ENCODE data around the gene BMPR2. TPM values are rescaled to one million over a fixed set of nuclear protein-coding genes. Genes with fewer than 3 reads are reported as not detected.

Gene BMPR2
- total RNA-seq, 1 donor from 2014 or later = 47.8 TPM

GRCh38 chr2:202410092-202410491 lies 34.0 kb downstream of the BMPR2 start:
- no peaks in the 10 kb centered on the region for H3K27me3 ChIP-seq
- H3K4me1 ChIP-seq = peaks cover 0 to 6% of the 10 kb centered on the region in 2 donors
- H3K36me3 ChIP-seq = no peaks in the 10 kb centered on the region
- no peak for DNase-seq (ENCODE audit: low spot score in 2 of 2)
- H3K27ac ChIP-seq = no peak overlapping the region
- no peak overlapping the region for H3K4me3 ChIP-seq
- TF ChIP-seq CTCF (IDR thresholded peaks at IDR 0.05) = no peak
- intact Hi-C loops (cut with DNase I) = no loop called here
- no peaks in the 10 kb centered on the region for H3K9me3 ChIP-seq

GRCh38 chr2:202411097-202411496 lies 35.0 kb downstream of the BMPR2 start:
- Histone ChIP-seq H3K36me3 (no peaks in the 10 kb centered on the region), H3K27me3 (no peaks in the 10 kb centered on the region), H3K4me1 (peaks cover 0 to 5% of the 10 kb centered on the region in 2 donors), H3K4me3 (no peak overlapping the region), H3K27ac (no peak overlapping the region), H3K9me3 (no peaks in the 10 kb centered on the region)
- no peak for TF ChIP-seq CTCF (IDR thresholded peaks at IDR 0.05)
- intact Hi-C loops (cut with DNase I) = no loop called here
- DNase-seq (ENCODE audit: low spot score in 2 of 2) = no peak

- Histone ChIP-seq H3K36me3 (no peaks in the 10 kb centered on the region), H3K4me1 (peaks cover 0 to 16% of the 10 kb centered on the region in 2 donors), H3K4me3 (no peak overlapping the region), H3K9me3 (no peaks in the 10 kb centered on the region), H3K27me3 (no peaks in the 10 kb centered on the region), H3K27ac (no peak overlapping the region)
- no peak for DNase-seq (ENCODE audit: low spot score in 2 of 2)
- intact Hi-C loops (cut with DNase I) = no loop called here
- no peak for TF ChIP-seq CTCF (IDR thresholded peaks at IDR 0.05)
Measured at GRCh38 chr2:202418027-202418426, 41.9 kb downstream of the BMPR2 start.

GRCh38 chr2:202418511-202418910 lies 42.4 kb downstream of the BMPR2 start:
- no peak for TF ChIP-seq CTCF (IDR thresholded peaks at IDR 0.05)
- no peak for DNase-seq (ENCODE audit: low spot score in 2 of 2)
- H3K4me1 ChIP-seq = peaks cover 0 to 18% of the 10 kb centered on the region in 2 donors
- H3K36me3 ChIP-seq = no peaks in the 10 kb centered on the region
- no peak overlapping the region for H3K27ac ChIP-seq
- H3K27me3 ChIP-seq = no peaks in the 10 kb centered on the region
- intact Hi-C loops (cut with DNase I) = no loop called here
- H3K9me3 ChIP-seq = no peaks in the 10 kb centered on the region
- H3K4me3 ChIP-seq = no peak overlapping the region

GRCh38 chr2:202423139-202423538 lies 47.0 kb downstream of the BMPR2 start:
- no peaks in the 10 kb centered on the region for H3K36me3 ChIP-seq
- intact Hi-C loops (cut with DNase I) = no loop called here
- H3K9me3 ChIP-seq = no peaks in the 10 kb centered on the region
- no peaks in the 10 kb centered on the region for H3K27me3 ChIP-seq
- H3K4me1 ChIP-seq = peaks cover 0 to 17% of the 10 kb centered on the region in 2 donors
- H3K27ac ChIP-seq = no peak overlapping the region
- no peak for DNase-seq (ENCODE audit: low spot score in 2 of 2)
- TF ChIP-seq CTCF (IDR thresholded peaks at IDR 0.05) = no peak
- no peak overlapping the region for H3K4me3 ChIP-seq

GRCh38 chr2:202425036-202425435 lies 48.9 kb downstream of the BMPR2 start:
- intact Hi-C loops (cut with DNase I) = loop anchor here (5.0 kb wide), 1 partner anchor 207 kb away; the partner anchor contains the start of gene FAM117B
- no peak for TF ChIP-seq CTCF (IDR thresholded peaks at IDR 0.05)
- Histone ChIP-seq H3K36me3 (no peaks in the 10 kb centered on the region), H3K9me3 (no peaks in the 10 kb centered on the region), H3K4me3 (no peak overlapping the region), H3K27ac (no peak overlapping the region), H3K4me1 (peaks cover 3 to 26% of the 10 kb centered on the region in 2 donors), H3K27me3 (no peaks in the 10 kb centered on the region)
- no peak for DNase-seq (ENCODE audit: low spot score in 2 of 2)

All from ascending aorta (tissue), 2 donors.